H9 (cell line): ENCODE measurements around the gene MSANTD1. TPM values are rescaled to one million over a fixed set of nuclear protein-coding genes. Genes with fewer than 3 reads are reported as not detected.

Experiments
- DNase-seq: peaks from one replicate; pipeline ENCODE4 v3.0.0-alpha.2; 2017
- H2AFZ ChIP-seq: one replicate; pipeline ENCODE4 v1.6.1; 2013; ENCODE audit warnings: mild to moderate bottlenecking, low read length, control low read depth, moderate library complexity
- H2AK5ac ChIP-seq: 2 replicates; pipeline ENCODE4 v1.6.1; 2013; ENCODE audit warnings: low read length, control low read depth, mixed read lengths; ENCODE audit not compliant: insufficient read length
- H2BK120ac ChIP-seq: one replicate; pipeline ENCODE4 v1.6.1; 2013; ENCODE audit warnings: low read depth, mild to moderate bottlenecking, low read length, control low read depth, inconsistent platforms; ENCODE audit not compliant: poor library complexity, severe bottlenecking
- H2BK12ac ChIP-seq: 2 replicates; pipeline ENCODE4 v1.6.1; 2013; ENCODE audit warnings: low read length, control low read depth, mixed read lengths, low read depth; ENCODE audit not compliant: insufficient read length
- H2BK15ac ChIP-seq: 2 replicates; pipeline ENCODE4 v1.6.1; 2013; ENCODE audit warnings: low read depth, low read length, control low read depth
- H2BK20ac ChIP-seq: one replicate; pipeline ENCODE4 v1.6.1; 2013; ENCODE audit warnings: low read depth, mild to moderate bottlenecking, low read length, control low read depth, inconsistent platforms; ENCODE audit not compliant: poor library complexity, severe bottlenecking
- H2BK5ac ChIP-seq: 2 replicates; pipeline ENCODE4 v1.6.1; 2013; ENCODE audit warnings: low read length, control low read depth, mixed read lengths; ENCODE audit not compliant: insufficient read length
- H3K14ac ChIP-seq: 2 replicates; pipeline ENCODE4 v1.6.1; 2013; ENCODE audit warnings: low read length, control low read depth; ENCODE audit not compliant: insufficient read depth
- H3K18ac ChIP-seq: 2 replicates; pipeline ENCODE4 v1.6.1; 2013; ENCODE audit warnings: low read depth, mild to moderate bottlenecking, mixed read lengths, low read length, control low read depth; ENCODE audit not compliant: insufficient read length
- H3K23ac ChIP-seq: 2 replicates; pipeline ENCODE4 v1.6.1; 2013; ENCODE audit warnings: low read length, control low read depth, mixed read lengths, low read depth; ENCODE audit not compliant: insufficient read length
- H3K23me2 ChIP-seq: 2 replicates; pipeline ENCODE4 v1.6.1; 2013; ENCODE audit warnings: low read depth, mild to moderate bottlenecking, mixed read lengths, low read length, control low read depth; ENCODE audit not compliant: insufficient read length, poor library complexity, severe bottlenecking
- H3K27ac ChIP-seq: 2 replicates; pipeline ENCODE4 v1.5.1; 2013; ENCODE audit warnings: low read length, control low read depth, mixed read lengths, low read depth; ENCODE audit not compliant: insufficient read length
- H3K27me3 ChIP-seq: 2 replicates; pipeline ENCODE4 v1.6.1; 2013; ENCODE audit warnings: low read length, control low read depth, inconsistent platforms; ENCODE audit not compliant: insufficient read depth
- H3K4ac ChIP-seq: 2 replicates; pipeline ENCODE4 v1.6.1; 2013; ENCODE audit warnings: low read depth, mild to moderate bottlenecking, control low read depth, inconsistent platforms, low read length, moderate library complexity
- H3K4me1 ChIP-seq: 2 replicates; pipeline ENCODE4 v1.6.1; 2013; ENCODE audit warnings: low read length, control low read depth, inconsistent platforms; ENCODE audit not compliant: insufficient read depth
- H3K4me2 ChIP-seq: 2 replicates; pipeline ENCODE4 v1.6.1; 2013; ENCODE audit warnings: low read length, control low read depth, mixed read lengths; ENCODE audit not compliant: insufficient read length, insufficient read depth
- H3K56ac ChIP-seq: 2 replicates; pipeline ENCODE4 v1.6.1; 2013; ENCODE audit warnings: low read depth, mild to moderate bottlenecking, mixed read lengths, low read length, control low read depth; ENCODE audit not compliant: insufficient read length
- H3K79me1 ChIP-seq: 2 replicates; pipeline ENCODE4 v1.6.1; 2013; ENCODE audit warnings: low read depth, mild to moderate bottlenecking, moderate library complexity, low read length, control low read depth, inconsistent platforms; ENCODE audit not compliant: insufficient read depth, poor library complexity, severe bottlenecking
- H3K79me2 ChIP-seq: 2 replicates; pipeline ENCODE4 v1.6.1; 2013; ENCODE audit warnings: low read length, control low read depth, inconsistent platforms; ENCODE audit not compliant: insufficient read depth
- H3K9ac ChIP-seq: 2 replicates; pipeline ENCODE4 v1.6.1; 2013; ENCODE audit warnings: low read length, control low read depth, mixed read lengths; ENCODE audit not compliant: insufficient read length; ENCODE audit errors: extremely low read depth
- H3K9me3 ChIP-seq: one replicate; pipeline ENCODE4 v1.6.1; 2013; ENCODE audit warnings: low read depth, low read length, inconsistent platforms; ENCODE audit not compliant: control insufficient read depth
- H3T11ph ChIP-seq: one replicate; pipeline ENCODE4 v1.6.1; 2013; ENCODE audit warnings: mild to moderate bottlenecking, low read length, control low read depth, inconsistent platforms
- H4K20me1 ChIP-seq: one replicate; pipeline ENCODE4 v1.6.1; 2013; ENCODE audit not compliant: control insufficient read depth, insufficient read length, insufficient read depth
- H4K5ac ChIP-seq: 2 replicates; pipeline ENCODE4 v1.6.1; 2013; ENCODE audit warnings: low read depth, mild to moderate bottlenecking, mixed read lengths, low read length, control low read depth; ENCODE audit not compliant: insufficient read length
- H4K8ac ChIP-seq: replicated peaks from 2 replicates; pipeline ENCODE4 v1.6.1; 2013; ENCODE audit warnings: low read length, control low read depth, mixed read lengths, low read depth; ENCODE audit not compliant: insufficient read length
- H4K91ac ChIP-seq: 2 replicates; pipeline ENCODE4 v1.6.1; 2013; ENCODE audit warnings: low read depth, mild to moderate bottlenecking, moderate library complexity, mixed read lengths, low read length, control low read depth; ENCODE audit not compliant: insufficient read length
- H3K27ac Mint-ChIP-seq, 3 experiments: 2 replicates in 2 of 3; 3 replicates in 1 of 3; pipeline ENCODE4 v1.8.0; 2020 to 2021; ENCODE audit warnings: mixed read lengths in 3 of 3, mild to moderate bottlenecking in 1 of 3, moderate library complexity in 1 of 3
- H3K27me3 Mint-ChIP-seq: 2 replicates; pipeline ENCODE4 v1.8.0; 2021; ENCODE audit warnings: low read depth, mild to moderate bottlenecking, moderate library complexity, mixed read lengths
- H3K36me3 Mint-ChIP-seq, 3 experiments: 2 replicates in 2 of 3; 3 replicates in 1 of 3; pipeline ENCODE4 v1.8.0; 2020 to 2021; ENCODE audit warnings: low read depth in 3 of 3, mixed read lengths in 3 of 3; ENCODE audit not compliant: insufficient read depth in 1 of 3
- H3K4me1 Mint-ChIP-seq, 2 experiments: 2 replicates each; pipeline ENCODE4 v1.8.0; 2020; ENCODE audit warnings: mixed read lengths in 2 of 2
- H3K4me3 Mint-ChIP-seq, 2 experiments: 2 replicates in 1 of 2; 3 replicates in 1 of 2; pipeline ENCODE4 v1.8.0; 2020 to 2021; ENCODE audit warnings: mild to moderate bottlenecking in 2 of 2, mixed read lengths in 2 of 2, moderate library complexity in 1 of 2
- H3K9me3 Mint-ChIP-seq, 2 experiments: 2 replicates in 1 of 2; 3 replicates in 1 of 2; pipeline ENCODE4 v1.8.0; 2020; ENCODE audit warnings: mild to moderate bottlenecking in 2 of 2, mixed read lengths in 2 of 2, moderate library complexity in 1 of 2
- CTCF ChIP-seq: fragments of 200-600 bp; sonication (generic); conservative IDR thresholded peaks from 3 replicates; pipeline ENCODE4 v1.8.0; 2021; ENCODE audit warnings: antibody characterized with exemption, mild to moderate bottlenecking
- WGBS: extraction: QIAGEN DNeasy Blood & Tissue Kit; methylation state at CpG from one replicate; pipeline ENCODE4 v1.1.7; 2013; ENCODE audit warnings: missing lambda C conversion rate, low lambda C conversion rate, mixed read lengths; ENCODE audit not compliant: insufficient read length; ENCODE audit errors: extremely low coverage; 5-methylcytosine and 5-hydroxymethylcytosine counted together
- total RNA-seq: library from RNA; stranded (reverse); gene quantifications from 2 replicates; pipeline ENCODE4 v1.2.1, GENCODE V29; 2021

Gene MSANTD1
- total RNA-seq, 1 experiment from 2014 or later, result 0.83 TPM

- H3K27me3 Mint-ChIP-seq, result peaks cover 17% of the 10 kb centered on the region
- no CpG with 5 or more reads among the region's 6 CpGs for WGBS
- Histone ChIP-seq H2BK12ac (no peak overlapping the region), H2BK20ac (no peak overlapping the region), H2AFZ (no peak overlapping the region), H3K18ac (no peak overlapping the region), H3K27ac (no peak overlapping the region), H2BK15ac (no peak overlapping the region), H2BK5ac (no peak overlapping the region), H3K79me2 (no peaks in the 10 kb centered on the region), H2AK5ac (no peak overlapping the region), H4K91ac (no peak overlapping the region), H3K14ac (no peak overlapping the region), H3K79me1 (no peaks in the 10 kb centered on the region), H3K9ac (no peak overlapping the region), H4K20me1 (no peaks in the 10 kb centered on the region), H3T11ph (no peak overlapping the region), H3K4ac (no peak overlapping the region), H3K23me2 (no peaks in the 10 kb centered on the region), H3K27me3 (no peaks in the 10 kb centered on the region; the same call in 1 of the 2 replicates), H3K23ac (no peak overlapping the region), H3K9me3 (no peaks in the 10 kb centered on the region), H2BK120ac (no peak overlapping the region), H3K4me2 (no peak overlapping the region), H4K5ac (no peak overlapping the region), H3K4me1 (no peaks in the 10 kb centered on the region), H4K8ac (no peak overlapping the region), H3K56ac (no peak overlapping the region)
- no peak for DNase-seq
- H3K36me3 Mint-ChIP-seq, result no peaks in the 10 kb centered on the region
- H3K9me3 Mint-ChIP-seq, result no peaks in the 10 kb centered on the region; a peak in 1 of 5 replicates
- no peak overlapping the region for H3K27ac Mint-ChIP-seq
- no peak overlapping the region for H3K4me3 Mint-ChIP-seq
- no peak for TF ChIP-seq CTCF
- H3K4me1 Mint-ChIP-seq, result peaks cover 4 to 10% of the 10 kb centered on the region in 2 experiments; a peak in 3 of 4 replicates
Measured at GRCh38 chr4:3263876-3264193, 14.9 kb downstream of the MSANTD1 start.
